NT2/D1 (cell line): ENCODE results near the gene OSGEP.

Experiments used
- DNase-seq: peaks from one replicate; pipeline ENCODE4 v3.0.0-alpha.2; 2011; ENCODE audit warnings: low read depth, low spot score
- H3K27me3 ChIP-seq: 2 replicates; pipeline ENCODE4 v1.6.0; 2011; ENCODE audit warnings: mild to moderate bottlenecking; ENCODE audit not compliant: insufficient read length, insufficient read depth
- H3K36me3 ChIP-seq: 2 replicates; pipeline ENCODE4 v1.6.1; 2011; ENCODE audit warnings: mild to moderate bottlenecking, low read length, mixed read lengths; ENCODE audit not compliant: insufficient read depth, insufficient read length
- H3K4me1 ChIP-seq: 2 replicates; pipeline ENCODE4 v1.5.1; 2011; ENCODE audit not compliant: insufficient read depth, insufficient read length
- H3K4me3 ChIP-seq: 2 replicates; pipeline ENCODE4 v1.5.1; 2011; ENCODE audit warnings: low read depth; ENCODE audit not compliant: insufficient read length
- H3K9ac ChIP-seq: 2 replicates; pipeline ENCODE4 v1.6.0; 2011; ENCODE audit warnings: low read depth; ENCODE audit not compliant: insufficient read length
- H3K9me3 ChIP-seq: 2 replicates; pipeline ENCODE4 v1.5.1; 2011; ENCODE audit warnings: mild to moderate bottlenecking, low read length; ENCODE audit not compliant: insufficient read depth
- SUZ12 ChIP-seq: IDR thresholded peaks from 2 replicates; pipeline ENCODE4 v1.6.1; 2011; ENCODE audit not compliant: insufficient read length, insufficient read depth; ENCODE audit errors: extremely low read depth
- YY1 ChIP-seq: IDR thresholded peaks from 2 replicates; pipeline ENCODE4 v1.6.1; 2011; ENCODE audit not compliant: insufficient read length, insufficient read depth
- ZNF274 ChIP-seq: IDR thresholded peaks from 2 replicates; pipeline ENCODE4 v1.6.1; 2011; ENCODE audit warnings: mild to moderate bottlenecking, low read depth, low read length

Gene OSGEP

GRCh38 chr14:20478894-20479293 lies 24.3 kb upstream of the OSGEP start:
- H3K4me1 ChIP-seq, result peaks cover 5% of the 10 kb centered on the region
- H3K9ac ChIP-seq, result no peak overlapping the region
- TF ChIP-seq SUZ12, result no peak
- no peak for TF ChIP-seq ZNF274
- TF ChIP-seq YY1, result no peak
- no peak for DNase-seq
- H3K36me3 ChIP-seq, result peaks cover 41% of the 10 kb centered on the region
- H3K4me3 ChIP-seq, result no peak overlapping the region
- H3K9me3 ChIP-seq, result no peaks in the 10 kb centered on the region
- H3K27me3 ChIP-seq, result no peaks in the 10 kb centered on the region

DNA sequence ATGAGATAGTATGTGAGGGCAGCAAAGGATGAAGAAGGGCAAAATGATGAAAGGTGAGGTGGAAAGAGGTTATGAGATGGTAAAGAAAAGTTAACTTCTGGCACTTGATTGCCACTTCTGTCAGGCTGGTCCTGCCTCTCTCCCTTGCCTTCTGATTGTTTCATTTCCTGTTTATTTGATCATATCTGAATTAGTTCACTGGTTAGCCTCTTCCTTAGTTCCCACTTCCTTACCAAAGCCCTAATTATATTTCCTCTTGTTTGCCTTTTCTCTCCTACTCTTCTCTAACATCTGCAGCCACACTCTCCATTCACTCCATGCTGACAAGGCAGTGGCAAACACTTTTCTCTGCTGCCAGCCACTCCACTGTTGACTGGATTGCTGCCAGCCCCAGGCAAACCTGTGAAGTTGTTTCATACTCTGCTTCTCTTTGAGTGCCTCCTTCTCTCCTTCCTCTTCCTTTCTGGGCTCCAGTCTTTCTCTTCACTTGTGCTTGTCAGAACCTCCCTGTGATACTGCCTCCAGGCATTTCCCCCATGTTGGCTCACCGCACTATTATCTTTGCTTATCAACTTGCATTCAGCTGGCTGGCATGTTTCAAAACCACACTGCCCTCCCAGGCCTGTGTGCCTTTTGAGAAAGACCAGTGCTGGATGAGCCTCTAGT lies 22.7 kb upstream of the OSGEP start:
- H3K4me1 ChIP-seq, result peaks cover 5% of the 10 kb centered on the region
- H3K9ac ChIP-seq, result no peak overlapping the region
- no peaks in the 10 kb centered on the region for H3K27me3 ChIP-seq
- H3K9me3 ChIP-seq, result no peaks in the 10 kb centered on the region
- H3K36me3 ChIP-seq, result peaks cover 56% of the 10 kb centered on the region
- TF ChIP-seq SUZ12 (no peak), YY1 (no peak), ZNF274 (no peak)
- DNase-seq, result no peak
- no peak overlapping the region for H3K4me3 ChIP-seq

GRCh38 chr14:20476776-20477175 lies 22.2 kb upstream of the OSGEP start:
- peaks cover 62% of the 10 kb centered on the region for H3K36me3 ChIP-seq
- DNase-seq, result no peak
- no peak overlapping the region for H3K4me3 ChIP-seq
- TF ChIP-seq ZNF274 (no peak), YY1 (no peak), SUZ12 (no peak)
- peaks cover 5% of the 10 kb centered on the region for H3K4me1 ChIP-seq
- no peaks in the 10 kb centered on the region for H3K27me3 ChIP-seq
- no peaks in the 10 kb centered on the region for H3K9me3 ChIP-seq
- H3K9ac ChIP-seq, result no peak overlapping the region

- Histone ChIP-seq H3K9ac (no peak overlapping the region), H3K36me3 (peaks cover 59% of the 10 kb centered on the region), H3K4me3 (no peak overlapping the region), H3K27me3 (no peaks in the 10 kb centered on the region), H3K4me1 (peaks cover 5% of the 10 kb centered on the region), H3K9me3 (no peaks in the 10 kb centered on the region)
- TF ChIP-seq YY1 (no peak), SUZ12 (no peak), ZNF274 (no peak)
- DNase-seq, result no peak
Observed at GRCh38 chr14:20472536-20473169, 18.0 kb upstream of the OSGEP start.

DNA sequence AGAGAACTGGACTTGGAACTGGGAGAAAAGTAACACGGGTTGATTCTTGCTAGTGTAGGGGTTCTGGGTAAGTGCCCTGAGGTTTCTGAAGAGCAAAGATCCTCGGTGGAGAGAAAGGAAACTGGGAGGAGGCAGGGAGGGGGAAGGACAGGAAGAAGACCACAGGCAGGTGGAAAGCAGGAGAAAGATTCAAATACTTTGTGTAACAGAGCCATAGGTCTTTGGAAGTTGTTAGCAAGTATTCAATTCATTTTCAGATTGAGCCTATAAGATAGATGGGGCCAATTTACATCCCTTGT lies 15.9 kb upstream of the OSGEP start:
- H3K9me3 ChIP-seq, result no peaks in the 10 kb centered on the region
- H3K27me3 ChIP-seq, result no peaks in the 10 kb centered on the region
- H3K4me3 ChIP-seq, result peak overlapping the region; percentile 92
- peaks cover 40% of the 10 kb centered on the region for H3K36me3 ChIP-seq
- peak overlapping the region; percentile 94 for H3K9ac ChIP-seq
- DNase-seq, result no peak
- TF ChIP-seq YY1, result no peak
- no peak for TF ChIP-seq ZNF274
- H3K4me1 ChIP-seq, result no peaks in the 10 kb centered on the region

- no peak for DNase-seq
- no peaks in the 10 kb centered on the region for H3K27me3 ChIP-seq
- H3K9me3 ChIP-seq, result no peaks in the 10 kb centered on the region
- no peaks in the 10 kb centered on the region for H3K4me1 ChIP-seq
- H3K36me3 ChIP-seq, result peaks cover 34% of the 10 kb centered on the region
- H3K4me3 ChIP-seq, result peak overlapping the region; percentile 92
- peak overlapping the region; percentile 94 for H3K9ac ChIP-seq
- no peak for TF ChIP-seq YY1
- TF ChIP-seq ZNF274, result no peak
- no peak for TF ChIP-seq SUZ12
Observed at GRCh38 chr14:20469890-20470602, 15.4 kb upstream of the OSGEP start.

DNA sequence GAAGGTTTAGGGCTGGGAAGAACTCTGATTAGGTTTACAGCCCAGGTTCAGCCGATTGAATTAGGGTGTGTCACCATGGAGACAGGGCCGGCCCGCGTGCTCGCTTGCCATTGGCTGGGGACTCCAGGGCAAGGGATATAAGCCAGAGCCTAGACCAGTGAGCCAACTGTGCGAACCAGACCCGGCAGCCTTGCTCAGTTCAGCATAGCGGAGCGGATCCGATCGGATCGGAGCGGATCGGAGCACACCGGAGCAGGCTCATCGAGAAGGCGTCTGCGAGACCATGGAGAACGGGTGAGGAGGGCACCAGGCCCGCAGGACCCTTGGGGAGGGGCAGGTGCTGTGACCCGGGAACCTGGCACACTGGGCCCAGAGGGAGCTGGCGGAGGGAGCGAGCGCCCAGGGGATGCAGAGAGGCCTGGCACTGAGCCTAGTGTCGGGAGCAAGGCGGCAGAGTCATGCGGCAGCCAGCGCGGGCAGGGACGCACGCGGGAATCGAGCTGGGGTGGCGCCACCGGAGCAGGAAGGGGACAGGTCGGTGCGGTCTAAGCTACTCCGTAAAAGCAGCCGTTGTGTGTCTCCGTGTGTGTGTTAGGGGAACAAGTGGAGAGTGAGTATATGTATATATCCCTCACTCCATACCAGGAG lies 14.8 kb upstream of the OSGEP start, which contains the start of gene PNP:
PNP (plus strand) TSS at position 165 of the 648 bp plus-strand sequence; CDS start at position 284, 119 bp downstream.
- TF ChIP-seq YY1, result no peak
- no peak for TF ChIP-seq SUZ12
- TF ChIP-seq ZNF274, result no peak
- Histone ChIP-seq H3K27me3 (no peaks in the 10 kb centered on the region), H3K4me3 (peak within 1 kb of the TSS; percentile 92), H3K9me3 (no peaks in the 10 kb centered on the region), H3K4me1 (no peaks in the 10 kb centered on the region), H3K9ac (peak within 1 kb of the TSS; percentile 94), H3K36me3 (peaks cover 28% of the 10 kb centered on the region)
- peak; percentile 72 for DNase-seq
